ENCODE data around the gene TESPA1. TPM values are rescaled to one million over a fixed set of nuclear protein-coding genes. Genes with fewer than 3 reads are reported as not detected.

TESPA1 gene
- polyA plus RNA-seq, 1 of the 3 experiments (the other 2 are of a cell fraction): not detected

DNA sequence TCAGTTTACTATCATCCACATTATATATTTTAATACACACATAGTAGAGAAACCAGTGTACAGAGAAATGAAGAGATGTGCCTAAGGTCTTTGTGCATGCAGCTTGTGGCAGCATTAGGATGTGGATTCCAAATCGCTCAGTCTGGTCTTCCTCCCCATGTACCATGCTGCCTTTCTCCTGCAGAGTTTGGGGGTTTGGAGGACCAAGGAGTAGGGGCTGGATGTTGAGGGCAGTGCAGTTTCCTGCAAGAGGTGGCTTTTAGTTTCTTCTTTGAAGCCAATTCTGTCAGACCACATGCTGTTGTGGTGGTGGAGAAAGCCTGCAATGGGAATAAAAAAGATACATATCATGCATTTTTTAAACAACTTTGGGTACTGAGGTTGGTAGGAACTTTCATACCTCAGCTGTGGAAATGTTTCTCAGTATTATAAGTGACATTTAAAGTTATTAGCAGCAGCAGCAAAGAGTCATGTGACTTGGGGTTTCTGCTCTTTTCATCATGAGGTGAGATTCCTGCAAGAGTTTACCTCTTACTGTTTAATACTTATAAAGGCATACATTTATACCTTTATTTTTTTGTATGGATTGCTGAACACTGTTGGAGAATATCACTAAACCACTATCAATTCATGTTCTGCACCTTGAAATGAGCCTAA, 34.4 kb downstream of the TESPA1 start:
- CTCF ChIA-PET: interaction anchor here (1.6 kb wide), 1 partner anchor 201 kb away, joined by 3 read pairs; no protein-coding TSS in a partner anchor

More for the DNA sequence above, 34.4 kb downstream of the TESPA1 start:
- Histone ChIP-seq H2AFZ (ENCODE audit: low read depth) (no peak overlapping the region), H3K9ac (no peak overlapping the region), H3K9me3 (no peaks in the 10 kb centered on the region), H3K4me1 (ENCODE audit: control insufficient read depth in 1 of 2, insufficient read depth in 2 of 2, low read depth in 1 of 2, low read length in 1 of 2) (no peaks in the 10 kb centered on the region), H3K4me2 (no peak overlapping the region), H3K4me3 (ENCODE audit: low read depth in 2 of 2, low read length in 1 of 2) (no peak overlapping the region), H4K20me1 (ENCODE audit: insufficient read depth) (no peaks in the 10 kb centered on the region), H3K9me2 (no peaks in the 10 kb centered on the region), H3K27ac (ENCODE audit: low read depth in 2 of 2, low read length in 1 of 2) (no peak overlapping the region), H3K27me3 (ENCODE audit: insufficient read depth) (peaks cover 19% of the 10 kb centered on the region), H3F3A (replicated peaks; ENCODE audit: insufficient read depth) (no peaks in the 10 kb centered on the region), H3K36me3 (replicated peaks in 1 of 2; ENCODE audit: control insufficient read depth in 1 of 2, insufficient read depth in 2 of 2, low read length in 1 of 2) (no peaks in the 10 kb centered on the region), H3K79me2 (ENCODE audit: insufficient read depth) (no peaks in the 10 kb centered on the region)
- WGBS (ENCODE audit: low lambda C conversion rate): 11% methylated on average over 1 of the region's 1 CpG
- POLR2A ChIA-PET: no interaction called here
- no peak for TF ChIP-seq GATA2 (CRISPR knock-in tag; IDR thresholded peaks at IDR 0.05)
- no peak for TF ChIP-seq CHD2 (IDR thresholded peaks at IDR 0.05; ENCODE audit: low read length, partially characterized antibody)
- TF ChIP-seq FOXM1 (IDR thresholded peaks at IDR 0.05; ENCODE audit: low read depth): no peak
- TF ChIP-seq NFIC (IDR thresholded peaks at IDR 0.05; ENCODE audit: borderline replicate concordance): no peak
- TF ChIP-seq MEF2A (IDR thresholded peaks at IDR 0.05; ENCODE audit: borderline replicate concordance, low read depth): no peak
- TF ChIP-seq ELF1 (IDR thresholded peaks at IDR 0.05): no peak
- TF ChIP-seq, protein P1, sequence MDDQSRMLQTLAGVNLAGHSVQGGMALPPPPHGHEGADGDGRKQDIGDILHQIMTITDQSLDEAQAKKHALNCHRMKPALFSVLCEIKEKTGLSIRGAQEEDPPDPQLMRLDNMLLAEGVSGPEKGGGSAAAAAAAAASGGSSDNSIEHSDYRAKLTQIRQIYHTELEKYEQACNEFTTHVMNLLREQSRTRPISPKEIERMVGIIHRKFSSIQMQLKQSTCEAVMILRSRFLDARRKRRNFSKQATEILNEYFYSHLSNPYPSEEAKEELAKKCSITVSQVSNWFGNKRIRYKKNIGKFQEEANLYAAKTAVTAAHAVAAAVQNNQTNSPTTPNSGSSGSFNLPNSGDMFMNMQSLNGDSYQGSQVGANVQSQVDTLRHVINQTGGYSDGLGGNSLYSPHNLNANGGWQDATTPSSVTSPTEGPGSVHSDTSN (IDR thresholded peaks at IDR 0.05): no peak
- no peak for TF ChIP-seq POLR2AphosphoS5 (IDR thresholded peaks at IDR 0.05; ENCODE audit: low read depth, low read length)
- no peak for TF ChIP-seq TAF1 (IDR thresholded peaks at IDR 0.05; ENCODE audit: borderline replicate concordance, low read depth, low read length)
- no peak for TF ChIP-seq FOXJ3 (CRISPR knock-in tag; IDR thresholded peaks at IDR 0.05)
- TF ChIP-seq, protein P2, sequence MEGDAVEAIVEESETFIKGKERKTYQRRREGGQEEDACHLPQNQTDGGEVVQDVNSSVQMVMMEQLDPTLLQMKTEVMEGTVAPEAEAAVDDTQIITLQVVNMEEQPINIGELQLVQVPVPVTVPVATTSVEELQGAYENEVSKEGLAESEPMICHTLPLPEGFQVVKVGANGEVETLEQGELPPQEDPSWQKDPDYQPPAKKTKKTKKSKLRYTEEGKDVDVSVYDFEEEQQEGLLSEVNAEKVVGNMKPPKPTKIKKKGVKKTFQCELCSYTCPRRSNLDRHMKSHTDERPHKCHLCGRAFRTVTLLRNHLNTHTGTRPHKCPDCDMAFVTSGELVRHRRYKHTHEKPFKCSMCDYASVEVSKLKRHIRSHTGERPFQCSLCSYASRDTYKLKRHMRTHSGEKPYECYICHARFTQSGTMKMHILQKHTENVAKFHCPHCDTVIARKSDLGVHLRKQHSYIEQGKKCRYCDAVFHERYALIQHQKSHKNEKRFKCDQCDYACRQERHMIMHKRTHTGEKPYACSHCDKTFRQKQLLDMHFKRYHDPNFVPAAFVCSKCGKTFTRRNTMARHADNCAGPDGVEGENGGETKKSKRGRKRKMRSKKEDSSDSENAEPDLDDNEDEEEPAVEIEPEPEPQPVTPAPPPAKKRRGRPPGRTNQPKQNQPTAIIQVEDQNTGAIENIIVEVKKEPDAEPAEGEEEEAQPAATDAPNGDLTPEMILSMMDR (IDR thresholded peaks at IDR 0.05): no peak
- no peak for TF ChIP-seq FOSL2 (IDR thresholded peaks at IDR 0.05; ENCODE audit: borderline replicate concordance, low read depth)
- no peak for TF ChIP-seq SIN3A (IDR thresholded peaks at IDR 0.05; ENCODE audit: borderline replicate concordance, low read depth, low read length)
- no peak for TF ChIP-seq TEAD4 (IDR thresholded peaks at IDR 0.05; ENCODE audit: borderline replicate concordance, insufficient read depth)
- TF ChIP-seq, protein P3, sequence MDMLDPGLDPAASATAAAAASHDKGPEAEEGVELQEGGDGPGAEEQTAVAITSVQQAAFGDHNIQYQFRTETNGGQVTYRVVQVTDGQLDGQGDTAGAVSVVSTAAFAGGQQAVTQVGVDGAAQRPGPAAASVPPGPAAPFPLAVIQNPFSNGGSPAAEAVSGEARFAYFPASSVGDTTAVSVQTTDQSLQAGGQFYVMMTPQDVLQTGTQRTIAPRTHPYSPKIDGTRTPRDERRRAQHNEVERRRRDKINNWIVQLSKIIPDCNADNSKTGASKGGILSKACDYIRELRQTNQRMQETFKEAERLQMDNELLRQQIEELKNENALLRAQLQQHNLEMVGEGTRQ (IDR thresholded peaks at IDR 0.05; ENCODE audit: borderline replicate concordance, low read depth, low read length): no peak
- no peak for TF ChIP-seq EZH2phosphoT487 (IDR thresholded peaks at IDR 0.05; ENCODE audit: borderline replicate concordance, low read depth)
- no peak for DNase-seq
